Measurements from ENCODE around the gene TMEM198.
A peak's percentile ranks its signal among the peaks of the same experiment; 100 is the strongest.

The TMEM198 gene

DNA sequence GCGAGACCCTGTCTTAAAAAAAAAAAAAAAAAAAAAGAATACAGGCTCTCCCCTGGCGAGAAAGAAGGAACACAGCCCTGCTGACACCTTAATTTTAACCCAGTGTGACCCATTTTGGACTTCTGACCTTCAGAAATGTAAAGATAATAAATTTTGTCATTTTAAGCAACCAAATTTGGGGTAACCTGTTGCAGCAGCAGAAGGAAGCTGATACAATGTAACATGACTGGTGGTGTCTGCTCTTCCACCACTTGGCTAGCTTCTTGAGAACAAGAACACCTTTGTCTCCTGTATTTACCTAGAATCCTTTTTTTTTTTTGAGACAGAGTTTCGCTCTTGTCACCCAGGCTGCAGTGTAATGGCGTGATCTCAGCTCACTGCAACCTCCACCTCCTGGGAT lies 47.3 kb downstream of the TMEM198 start:
- no peak for DNase-seq

DNA sequence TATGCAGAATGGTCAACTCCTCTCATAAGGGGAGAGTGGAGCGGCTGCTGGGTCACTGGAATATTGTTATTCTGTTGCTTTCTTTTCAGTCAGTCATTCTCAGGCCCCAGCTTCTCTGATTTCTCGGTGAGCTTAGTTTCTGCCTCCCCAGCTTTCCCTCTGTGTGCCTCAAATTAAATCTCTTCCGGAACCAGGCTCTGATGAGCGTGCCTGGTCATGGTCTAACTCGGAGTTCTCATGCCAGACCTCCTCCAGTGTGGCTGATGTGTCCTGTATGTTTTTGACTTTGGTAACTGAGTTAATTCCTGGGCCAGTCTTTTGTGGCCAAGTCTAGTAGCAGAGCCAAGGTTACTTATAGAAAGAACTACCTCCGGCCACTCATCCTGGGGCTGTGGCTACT lies 48.9 kb downstream of the TMEM198 start:
- DNase-seq = no peak

DNA sequence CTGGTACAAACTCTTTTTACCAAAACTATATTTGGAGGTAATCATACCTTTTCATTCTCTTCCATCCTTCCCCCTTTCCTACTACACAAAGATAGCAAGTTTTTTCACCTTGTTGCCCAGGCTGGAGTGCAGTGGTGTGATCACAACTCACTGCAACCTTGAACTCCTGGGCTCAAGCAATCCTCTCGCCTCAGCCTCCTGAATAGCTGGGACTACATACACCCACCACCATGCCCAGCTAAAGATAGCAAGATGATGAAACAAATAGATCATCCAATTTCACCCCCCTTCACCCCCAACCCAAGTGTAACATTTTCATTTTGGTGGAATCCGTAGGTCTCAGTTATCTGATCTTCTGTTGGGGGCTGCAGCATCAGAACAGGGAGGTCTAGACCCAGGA lies 49.3 kb downstream of the TMEM198 start:
- DNase-seq = no peak

- no peak for DNase-seq
Measured at GRCh38 chr2:219595256-219595655, 51.4 kb downstream of the TMEM198 start.

DNA sequence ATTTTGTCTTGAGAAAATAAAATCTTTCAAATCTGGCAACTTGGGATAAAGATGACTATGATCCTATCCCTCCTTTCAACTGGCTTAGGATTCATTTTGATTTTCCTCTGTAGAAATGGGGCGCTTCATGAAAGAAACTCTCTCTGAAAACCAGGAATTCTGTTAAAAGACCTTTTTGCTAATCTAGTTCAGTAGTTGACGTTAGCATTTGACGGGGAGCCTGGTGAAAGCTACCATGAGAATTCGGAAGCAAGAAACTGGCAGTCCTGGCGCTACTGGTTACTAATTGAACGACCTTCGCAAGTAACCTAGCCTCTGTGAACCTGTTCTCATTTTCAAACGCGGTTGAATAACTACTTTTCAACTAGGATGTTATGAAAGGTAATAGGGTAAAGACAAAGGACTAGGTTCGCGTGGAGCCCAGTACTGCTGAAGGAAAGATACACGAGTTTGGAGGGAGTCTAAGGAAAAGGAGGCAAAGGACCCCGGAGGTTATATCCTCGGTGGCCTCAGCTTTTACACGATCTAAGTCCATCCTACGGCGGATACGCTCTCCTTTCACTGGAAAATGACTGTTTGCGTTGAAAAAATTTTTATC lies 53.2 kb downstream of the TMEM198 start:
- no peak for DNase-seq

- peak; percentile 91 for DNase-seq
Measured at GRCh38 chr2:219597552-219598307, 53.9 kb downstream of the TMEM198 start, which contains the start of gene STK11IP. TSS of gene STK11IP (plus strand) at chr2:219597857. CDS start at chr2:219598120, 263 bp downstream.

DNA sequence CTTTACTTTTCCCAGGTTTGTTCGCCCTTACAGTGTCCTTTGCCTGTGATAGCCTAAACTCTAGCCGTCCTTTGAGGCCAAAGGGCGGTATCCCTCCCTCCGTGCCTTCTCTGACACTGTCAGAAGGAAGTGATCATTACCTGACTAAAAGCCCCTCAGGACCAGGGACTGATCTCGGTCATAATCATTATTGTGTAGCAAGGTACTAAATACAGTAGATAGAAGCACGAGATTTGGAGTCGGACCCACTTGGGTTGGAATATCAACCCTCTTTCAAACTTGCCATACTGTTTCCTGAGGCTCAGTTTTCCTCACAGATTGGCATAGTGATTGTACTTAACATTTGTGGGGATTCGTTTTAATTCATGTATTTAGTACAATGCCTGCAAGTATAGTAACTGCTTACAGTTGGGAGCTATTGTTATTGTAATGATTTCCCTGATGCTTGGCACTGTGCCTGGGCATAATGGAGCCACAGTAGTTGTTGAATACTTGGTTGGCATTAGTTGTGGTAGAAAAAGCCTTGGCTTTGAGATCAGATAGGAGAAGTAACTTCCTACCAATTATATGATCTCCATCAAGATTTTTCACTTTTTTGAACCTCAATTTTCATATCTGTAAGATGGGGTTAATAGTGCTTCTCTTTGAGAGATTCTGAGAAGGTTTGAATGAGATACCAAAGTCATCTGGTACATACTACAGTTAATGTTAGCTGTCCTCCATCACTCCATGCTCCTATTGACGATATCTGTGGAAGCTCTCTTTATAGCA lies 54.7 kb downstream of the TMEM198 start:
- no peak for DNase-seq
